Heart left ventricle (tissue), 16 donors: ENCODE data around the gene ANO4. TPM values are rescaled to one million over a fixed set of nuclear protein-coding genes. Genes with fewer than 3 reads are reported as not detected.

Experiments used
- ATAC-seq, 4 donors: fragments of 200-7000 bp; cut with Tn5 transposase; one replicate each; pipeline ENCODE4 v1.9.1; 2020 to 2022; ENCODE audit warnings: moderate library complexity in 4 of 4, mild to moderate bottlenecking in 3 of 4, moderate number of reproducible peaks in 1 of 4
- DNase-seq, 5 donors: peaks; one replicate each; pipeline ENCODE4 v3.0.0-alpha.2; 2020
- H3K27ac ChIP-seq, 12 donors: fragments of 200-600 bp; sonication (generic) in 4 of 12; one replicate each; pipeline versions ENCODE4 v1.5.0 to v1.8.0; 2016 to 2022; ENCODE audit warnings: mild to moderate bottlenecking in 2 of 12
- H3K27me3 ChIP-seq, 9 donors: fragments of 200-600 bp; sonication (generic) in 2 of 9; one replicate each; pipeline versions ENCODE4 v1.5.1 to v1.8.0; 2016 to 2022; ENCODE audit warnings: mild to moderate bottlenecking in 3 of 9
- H3K36me3 ChIP-seq, 9 donors: fragments of 200-600 bp; sonication (generic) in 2 of 9; one replicate each; pipeline versions ENCODE4 v1.5.0 to v1.8.0; 2018 to 2022; ENCODE audit warnings: mild to moderate bottlenecking in 2 of 9
- H3K4me1 ChIP-seq, 12 donors: fragments of 200-600 bp; sonication (generic) in 4 of 12; one replicate each; pipeline versions ENCODE4 v1.5.0 to v1.8.0; 2016 to 2022; ENCODE audit warnings: mild to moderate bottlenecking in 3 of 12
- H3K4me3 ChIP-seq, 12 donors: fragments of 200-600 bp; sonication (generic) in 4 of 12; one replicate each; pipeline versions ENCODE4 v1.5.0 to v1.8.0; 2017 to 2022; ENCODE audit warnings: mild to moderate bottlenecking in 9 of 12, moderate library complexity in 4 of 12
- H3K9me3 ChIP-seq, 12 donors: fragments of 200-600 bp; sonication (generic) in 4 of 12; one replicate each; pipeline versions ENCODE4 v1.5.0 to v1.8.0; 2016 to 2022; ENCODE audit warnings: mild to moderate bottlenecking in 1 of 12
- POLR2A ChIP-seq, 2 donors: fragments of 450-650 bp; IDR thresholded peaks; one replicate each; pipeline ENCODE4 v1.6.1; 2017; ENCODE audit warnings: antibody characterized with exemption in 2 of 2, mild to moderate bottlenecking in 2 of 2, moderate library complexity in 2 of 2
- WGBS, 4 donors: extraction: QIAGEN DNeasy Blood & Tissue Kit in 2 of 4; methylation state at CpG; one replicate each; pipeline versions ENCODE4 v1.1.5 to v1.1.7; 2013 to 2018; 5-methylcytosine and 5-hydroxymethylcytosine counted together
- intact Hi-C, 10 donors: fragments of 100-400 bp; cut with DNase I; formaldehyde crosslinking; loops; one replicate each; pipeline versions ENCODE4 v1.11.1 to v1.14.2; 2022
- polyA plus RNA-seq, 2 donors: library from polyadenylated mRNA; stranded (reverse); fragments of 200-250 nt; gene quantifications; one replicate each; pipeline ENCODE4 v1.2.3, GENCODE V29; 2013
- total RNA-seq, 9 donors: library from RNA; depleted of rRNA in 2 of 9; stranded (reverse); fragments of >200 nt in 2 of 9; fragmentation: NEBNext Ultra II Directional in 3 of 9; extraction: Animal tissue kit (Norgen Biotek cat#: 25700) in 3 of 9; gene quantifications; one replicate each; pipeline versions ENCODE4 v1.1.0 to v1.2.4, GENCODE V29; 2016 to 2023
- TF ChIP-seq, protein P1 (sequence below), 12 donors: fragments of 200-600 bp; sonication (generic) in 4 of 12; IDR thresholded peaks; one replicate each; pipeline versions ENCODE4 v1.5.0 to v1.8.0; 2018 to 2022; ENCODE audit warnings: antibody characterized with exemption in 12 of 12, mild to moderate bottlenecking in 5 of 12
- donor health status: ischemic (EF 13 %, LVEDD 7.1; RV severe dilation, severe dysfunction).
- donor health status: healthy with polysubstance abuse.
- donor health status: DM: no; HTN: yes; CAD: no.
- donor health status: DM: no; HTN: no; CAD: no.
- donor health status: ischemic (EF 25% LVEDD 6.9; RV normal size, moderate dysfunction).
- donor health status: ischemic (EF 25% LVEDD 5.7; RV mildly dilated, moderate dysfunction).
- donor health status: healthy.
- donor health status: DM: yes; HTN: yes; CAD: no.
- donor health status: ischemic (EF 35%, LVEDD 5.7; RV mildly dilated, moderate dysfunction).
- donor health status: nonischemic (EF 11% LVEDD 7.7; RV severe dilation, severe dysfunction).
- donor health status: DM: yes; HTN: yes; CAD: no.
- donor health status: PGD.
- donor health status: ischemic (EF 29% LVEDD 5.4; RV normal size, mild dysfunction).
- donor health status: nonischemic (EF 23%, LVEDD 6.1; RV moderate dilation, normal function).

The ANO4 gene
- total and polyA plus RNA-seq, 11 donors: 0.05 to 0.50 (median 0.12) TPM; not detected in 6

GRCh38 chr12:101019667-101020066, 225.1 kb downstream of the ANO4 start:
- intact Hi-C loops: no loop called here
- H3K9me3 ChIP-seq: peaks cover 0 to 8% (median 0%) of the 10 kb centered on the region in 12 donors
- no peak for ATAC-seq
- TF ChIP-seq POLR2A (IDR thresholded peaks at IDR 0.05): no peak
- TF ChIP-seq, protein P1, sequence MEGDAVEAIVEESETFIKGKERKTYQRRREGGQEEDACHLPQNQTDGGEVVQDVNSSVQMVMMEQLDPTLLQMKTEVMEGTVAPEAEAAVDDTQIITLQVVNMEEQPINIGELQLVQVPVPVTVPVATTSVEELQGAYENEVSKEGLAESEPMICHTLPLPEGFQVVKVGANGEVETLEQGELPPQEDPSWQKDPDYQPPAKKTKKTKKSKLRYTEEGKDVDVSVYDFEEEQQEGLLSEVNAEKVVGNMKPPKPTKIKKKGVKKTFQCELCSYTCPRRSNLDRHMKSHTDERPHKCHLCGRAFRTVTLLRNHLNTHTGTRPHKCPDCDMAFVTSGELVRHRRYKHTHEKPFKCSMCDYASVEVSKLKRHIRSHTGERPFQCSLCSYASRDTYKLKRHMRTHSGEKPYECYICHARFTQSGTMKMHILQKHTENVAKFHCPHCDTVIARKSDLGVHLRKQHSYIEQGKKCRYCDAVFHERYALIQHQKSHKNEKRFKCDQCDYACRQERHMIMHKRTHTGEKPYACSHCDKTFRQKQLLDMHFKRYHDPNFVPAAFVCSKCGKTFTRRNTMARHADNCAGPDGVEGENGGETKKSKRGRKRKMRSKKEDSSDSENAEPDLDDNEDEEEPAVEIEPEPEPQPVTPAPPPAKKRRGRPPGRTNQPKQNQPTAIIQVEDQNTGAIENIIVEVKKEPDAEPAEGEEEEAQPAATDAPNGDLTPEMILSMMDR (IDR thresholded peaks at IDR 0.05): no peak
- no peaks in the 10 kb centered on the region for H3K4me1 ChIP-seq
- no peak for DNase-seq
- WGBS, 4 donors: 85 to 88% (median 85%) methylated on average over 3 of the region's 3 CpGs
- no peak overlapping the region for H3K27ac ChIP-seq
- H3K36me3 ChIP-seq: no peaks in the 10 kb centered on the region
- no peaks in the 10 kb centered on the region for H3K27me3 ChIP-seq
- no peak overlapping the region for H3K4me3 ChIP-seq

DNA sequence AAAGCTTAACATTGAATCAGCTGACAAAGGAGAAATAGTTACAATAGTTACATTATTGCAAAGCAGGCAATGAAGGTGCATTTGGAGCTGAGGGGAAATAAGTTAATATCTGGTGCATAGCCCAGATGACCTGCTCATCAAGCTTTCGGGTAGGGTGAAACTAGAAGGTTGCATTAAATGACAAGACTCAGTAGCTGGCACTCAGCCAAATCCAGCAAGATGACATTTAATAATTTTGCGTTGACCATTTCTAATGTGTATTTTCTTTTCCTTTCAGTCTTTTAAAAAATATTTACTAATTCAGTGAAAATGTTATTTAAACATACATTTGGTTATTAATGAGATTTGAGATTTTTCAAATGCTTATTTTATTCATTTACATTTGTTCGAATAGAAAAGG, 226.9 kb downstream of the ANO4 start:
- Histone ChIP-seq H3K4me1 (no peaks in the 10 kb centered on the region), H3K27me3 (no peaks in the 10 kb centered on the region), H3K4me3 (no peak overlapping the region), H3K36me3 (no peaks in the 10 kb centered on the region), H3K9me3 (peaks cover 0 to 8% (median 0%) of the 10 kb centered on the region in 12 donors), H3K27ac (no peak overlapping the region)
- ATAC-seq: no peak
- DNase-seq: no peak
- TF ChIP-seq POLR2A (IDR thresholded peaks at IDR 0.05): no peak
- TF ChIP-seq, protein P1 (IDR thresholded peaks at IDR 0.05): no peak
- intact Hi-C loops: no loop called here
- WGBS, 4 donors: 76 to 86% (median 85%) methylated on average over 3 of the region's 3 CpGs

GRCh38 chr12:101021911-101022388, 227.4 kb downstream of the ANO4 start:
- no peak for TF ChIP-seq POLR2A (IDR thresholded peaks at IDR 0.05)
- TF ChIP-seq, protein P1 (IDR thresholded peaks at IDR 0.05): no peak
- Histone ChIP-seq H3K4me3 (no peak overlapping the region), H3K27me3 (no peaks in the 10 kb centered on the region), H3K36me3 (no peaks in the 10 kb centered on the region), H3K27ac (no peak overlapping the region), H3K4me1 (no peaks in the 10 kb centered on the region), H3K9me3 (peaks cover 0 to 8% (median 0%) of the 10 kb centered on the region in 12 donors)
- intact Hi-C loops: no loop called here
- no peak for DNase-seq
- peak in 2 of 4 donors; percentile 62 to 88 for ATAC-seq

DNA sequence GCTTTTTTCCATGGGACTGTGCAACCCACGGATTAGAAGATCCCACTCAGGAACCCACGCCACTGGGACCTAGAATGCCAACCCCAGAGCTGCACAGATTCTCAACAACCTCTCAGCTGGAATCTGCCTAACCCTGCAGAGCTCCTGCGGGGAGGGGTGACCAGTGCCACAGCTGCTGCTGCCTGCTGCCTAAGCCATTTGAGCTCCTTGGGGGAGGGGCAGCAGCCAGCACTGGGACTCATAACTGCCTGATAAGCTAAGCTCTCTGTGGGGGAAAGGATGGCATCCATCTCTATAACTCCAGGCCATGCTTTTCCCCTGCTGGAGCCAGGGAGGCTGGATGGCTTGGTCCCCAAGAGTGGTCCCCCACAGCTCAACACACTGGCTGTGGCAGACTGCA, 232.6 kb downstream of the ANO4 start:
- Histone ChIP-seq H3K36me3 (no peaks in the 10 kb centered on the region), H3K27me3 (no peaks in the 10 kb centered on the region), H3K4me1 (no peaks in the 10 kb centered on the region), H3K9me3 (peaks cover 0 to 27% (median 1%) of the 10 kb centered on the region in 12 donors), H3K4me3 (no peak overlapping the region), H3K27ac (no peak overlapping the region)
- WGBS, 4 donors: 64 to 100% (median 69%) methylated on average over 2 to 3 of the region's 3 CpGs; no CpG with 5 or more reads in 1 of the 4 donors
- intact Hi-C loops: no loop called here
- DNase-seq: no peak
- no peak for ATAC-seq
- TF ChIP-seq, protein P1 (IDR thresholded peaks at IDR 0.05): no peak
- TF ChIP-seq POLR2A (IDR thresholded peaks at IDR 0.05): no peak
